T-helper 17 cell (primary cell): ENCODE results near the gene MYH9. TPM values are rescaled to one million over a fixed set of nuclear protein-coding genes. Genes with fewer than 3 reads are reported as not detected.

Experiments used
- ATAC-seq: fragments of 150-1000 bp; cut with Tn5 transposase; 2 replicates; pipeline ENCODE4 v1.10.0; 2021; ENCODE audit warnings: mild to moderate bottlenecking, moderate library complexity
- DNase-seq, 3 donors: peaks; one replicate each; pipeline versions ENCODE4 v3.0.0 to v3.0.0-alpha.2; 2020 to 2021
- H3K9me3 ChIP-seq: one replicate; pipeline ENCODE4 v1.7.0; 2013; ENCODE audit warnings: low read length, mild to moderate bottlenecking; ENCODE audit not compliant: control insufficient read depth, poor library complexity, severe bottlenecking
- H3K27ac Mint-ChIP-seq: one replicate; pipeline ENCODE4 v1.8.0; 2022; ENCODE audit warnings: mild to moderate bottlenecking, moderate library complexity, mixed read lengths
- H3K27me3 Mint-ChIP-seq: one replicate; pipeline ENCODE4 v1.8.0; 2022; ENCODE audit warnings: mixed read lengths
- H3K36me3 Mint-ChIP-seq: one replicate; pipeline ENCODE4 v1.8.0; 2022; ENCODE audit warnings: low read depth, mixed read lengths
- H3K4me1 Mint-ChIP-seq: one replicate; pipeline ENCODE4 v1.8.0; 2022; ENCODE audit warnings: mild to moderate bottlenecking, mixed read lengths
- H3K4me3 Mint-ChIP-seq: one replicate; pipeline ENCODE4 v1.8.0; 2022; ENCODE audit warnings: mild to moderate bottlenecking, moderate library complexity, mixed read lengths
- total RNA-seq, 4 donors: library from RNA in 2 of 4; stranded (reverse) in 2 of 4; gene quantifications; one replicate each; pipeline ENCODE4 v1.2.3 and lab custom pipeline; 2022 to 2026

MYH9 gene
- total RNA-seq, 2 donors from 2014 or later: 1,038 to 1,220 TPM

DNA sequence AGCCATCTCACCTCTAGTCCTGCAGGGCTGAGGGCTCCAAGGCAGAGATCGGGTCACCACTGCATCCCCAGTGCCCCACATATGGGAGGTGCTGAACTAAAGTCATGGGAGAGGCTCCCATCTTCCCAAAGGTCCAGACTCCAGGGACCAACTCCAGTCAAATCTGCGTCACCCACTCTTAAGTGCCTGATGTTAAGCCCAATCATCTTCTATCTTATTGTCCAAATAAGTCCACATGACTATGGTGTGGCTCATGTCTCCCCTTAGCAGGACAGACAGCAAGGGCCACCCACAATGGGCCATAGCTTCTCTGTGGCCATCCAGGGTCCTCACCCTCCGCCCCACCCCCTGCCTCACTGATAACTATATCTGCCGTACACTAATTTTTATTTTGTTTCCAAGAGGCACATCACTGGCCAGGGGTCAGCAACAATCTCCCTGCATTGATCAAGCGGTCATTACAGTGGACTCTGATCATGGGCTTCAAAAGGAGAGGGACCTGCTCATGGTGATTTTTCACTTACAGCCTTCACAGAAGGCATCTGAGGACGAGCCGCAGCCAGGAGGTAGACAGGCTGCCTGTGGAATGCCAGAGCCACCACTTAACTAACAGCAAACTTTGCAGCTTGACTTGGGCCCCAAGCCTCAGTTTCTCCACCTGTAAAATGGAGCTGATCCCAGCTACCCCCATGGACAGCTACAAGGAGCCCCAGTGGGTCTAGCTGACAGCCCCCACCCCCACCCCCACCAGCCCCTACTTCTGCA, 23.3 kb downstream of the MYH9 start:
- Mint-ChIP-seq H3K27me3 (no peaks in the 10 kb centered on the region), H3K4me3 (peak overlapping the region; percentile 92), H3K36me3 (peaks cover 7% of the 10 kb centered on the region), H3K27ac (peak overlapping the region; percentile 100), H3K4me1 (peaks cover 79% of the 10 kb centered on the region)
- DNase-seq: no peak
- no peak for ATAC-seq
- no peaks in the 10 kb centered on the region for H3K9me3 ChIP-seq

DNA sequence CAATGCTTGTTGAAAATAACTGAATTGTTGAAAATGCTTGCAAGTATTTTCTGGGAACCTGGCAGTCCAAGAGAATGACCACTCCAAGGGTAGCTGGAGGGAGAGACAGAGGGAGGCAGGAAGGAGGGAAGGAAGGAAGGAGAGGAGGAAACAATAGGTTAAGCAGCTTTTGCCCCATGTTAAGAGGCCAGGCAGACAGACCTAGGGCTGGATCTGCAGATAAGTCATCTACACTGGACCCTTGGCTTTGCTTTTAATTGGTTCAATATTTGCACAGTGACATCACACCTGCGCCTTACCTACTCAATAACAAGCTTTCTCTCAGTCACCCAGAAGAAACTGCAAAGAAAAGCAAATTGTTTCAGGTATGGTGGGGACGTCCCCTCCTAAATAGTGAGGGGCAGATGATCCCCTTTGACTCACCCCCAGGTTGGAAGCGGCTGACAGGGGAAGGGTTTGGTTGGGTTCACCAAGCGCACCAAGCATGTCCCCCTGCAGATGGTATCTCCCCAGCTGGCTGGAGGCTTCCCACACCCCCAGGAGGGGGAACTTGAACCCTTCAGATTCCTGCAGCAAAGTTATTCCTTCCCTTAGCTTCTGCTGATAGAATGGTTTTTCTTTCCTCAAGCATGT, 24.3 kb downstream of the MYH9 start:
- Mint-ChIP-seq H3K27ac (peak overlapping the region; percentile 100), H3K27me3 (no peaks in the 10 kb centered on the region), H3K36me3 (peaks cover 11% of the 10 kb centered on the region)

DNA sequence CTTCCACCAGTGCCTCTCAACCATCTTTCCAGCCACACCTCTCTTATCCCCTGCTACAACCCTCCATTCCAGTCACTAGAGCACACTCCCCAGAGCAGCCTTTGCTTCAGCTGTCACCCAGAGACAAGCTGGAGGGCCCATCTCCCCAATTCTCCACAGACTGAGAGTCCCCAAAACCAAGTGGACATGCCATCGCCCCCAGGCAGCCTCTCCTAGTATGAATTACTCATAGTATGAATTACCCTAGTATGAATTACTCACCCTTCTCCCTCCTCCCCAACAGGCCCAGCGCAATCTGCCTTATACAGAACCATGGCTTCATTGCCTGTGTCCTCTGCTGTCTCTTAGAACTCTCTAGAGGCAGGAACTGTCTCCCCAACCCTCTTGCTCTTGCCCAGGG, 24.8 kb downstream of the MYH9 start:
- peak overlapping the region; percentile 100 for H3K27ac Mint-ChIP-seq
- no peaks in the 10 kb centered on the region for H3K9me3 ChIP-seq
- H3K4me3 Mint-ChIP-seq: peak overlapping the region; percentile 92
- no peaks in the 10 kb centered on the region for H3K27me3 Mint-ChIP-seq
- peak in 1 of 3 donors; percentile 23 for DNase-seq
- ATAC-seq: no peak
- H3K4me1 Mint-ChIP-seq: peaks cover 78% of the 10 kb centered on the region
- H3K36me3 Mint-ChIP-seq: peaks cover 11% of the 10 kb centered on the region

More for the DNA sequence above, 24.3 kb downstream of the MYH9 start:
- Mint-ChIP-seq H3K4me1 (peaks cover 80% of the 10 kb centered on the region), H3K4me3 (peak overlapping the region; percentile 92)
- no peak for ATAC-seq
- no peak for DNase-seq
- H3K9me3 ChIP-seq: no peaks in the 10 kb centered on the region

DNA sequence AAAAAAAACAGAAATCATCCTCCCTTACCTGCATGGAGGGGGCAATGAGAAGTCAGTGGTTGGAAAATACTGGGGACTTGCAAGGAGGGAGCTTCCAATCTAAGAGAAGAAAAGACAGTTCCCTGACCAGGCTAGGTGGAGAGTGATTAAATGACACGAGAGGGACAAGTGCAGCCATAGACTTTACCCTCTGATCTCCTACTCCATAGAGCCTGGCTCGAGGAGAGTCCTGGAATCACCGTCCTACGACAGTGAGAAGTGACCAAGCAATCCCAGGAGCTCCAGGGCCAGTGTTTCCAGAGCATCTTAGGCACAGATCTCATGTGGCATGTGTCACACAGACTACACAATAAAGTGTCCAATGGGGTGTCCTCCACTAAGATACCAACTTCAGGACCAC, 25.7 kb downstream of the MYH9 start:
- no peaks in the 10 kb centered on the region for H3K9me3 ChIP-seq
- DNase-seq: no peak
- H3K27me3 Mint-ChIP-seq: no peaks in the 10 kb centered on the region
- peak overlapping the region; percentile 92 for H3K4me3 Mint-ChIP-seq
- peaks cover 79% of the 10 kb centered on the region for H3K4me1 Mint-ChIP-seq
- peaks cover 12% of the 10 kb centered on the region for H3K36me3 Mint-ChIP-seq
- peak overlapping the region; percentile 100 for H3K27ac Mint-ChIP-seq
- ATAC-seq: no peak

DNA sequence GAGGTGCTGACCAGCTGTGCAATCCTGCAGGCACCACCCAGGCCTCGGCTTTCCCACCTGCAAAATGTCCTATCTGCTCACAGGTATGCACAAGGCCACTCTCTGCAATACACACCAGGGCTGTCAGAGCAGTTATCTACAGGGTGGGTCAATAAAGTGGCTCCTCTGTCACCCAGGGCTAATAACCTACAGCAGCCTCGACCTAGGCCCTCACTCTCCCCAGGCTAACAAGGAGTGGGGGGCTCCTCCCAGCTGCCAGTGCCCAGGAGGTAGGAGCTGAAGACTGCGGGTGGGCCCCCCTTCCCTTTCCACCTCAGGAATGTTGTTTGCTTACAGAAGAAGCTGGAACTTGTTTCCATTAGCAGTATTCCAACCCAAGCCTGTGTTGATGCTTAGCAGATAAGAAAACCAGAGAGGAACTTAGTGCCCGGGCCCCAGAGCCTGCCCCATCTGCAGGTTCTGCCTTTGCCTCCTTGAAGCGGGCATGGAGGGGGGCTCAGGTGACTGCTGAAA, 26.8 kb downstream of the MYH9 start:
- H3K9me3 ChIP-seq: no peaks in the 10 kb centered on the region
- DNase-seq (no peak), ATAC-seq (no peak)
- Mint-ChIP-seq H3K4me3 (peak overlapping the region; percentile 92), H3K36me3 (peaks cover 14% of the 10 kb centered on the region), H3K27ac (peak overlapping the region; percentile 100), H3K27me3 (no peaks in the 10 kb centered on the region), H3K4me1 (peaks cover 80% of the 10 kb centered on the region)

DNA sequence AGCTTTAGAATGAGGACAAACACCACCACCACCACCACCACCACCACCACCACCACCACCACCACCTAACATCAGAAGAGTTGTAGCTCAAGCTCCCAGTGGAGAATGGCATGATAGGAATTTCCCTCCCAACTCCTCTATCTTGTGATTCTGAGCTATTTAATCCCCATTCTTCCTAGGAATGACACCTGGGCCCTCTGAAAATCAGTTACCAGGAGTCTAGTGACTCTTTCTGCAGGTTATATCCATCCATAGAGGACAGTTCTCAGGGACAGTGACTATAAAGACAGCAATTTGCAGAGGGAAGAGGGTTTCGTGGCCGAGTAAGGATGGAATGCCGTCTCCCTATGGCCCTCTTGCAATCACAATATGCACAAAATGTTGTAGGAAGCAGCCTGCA, 27.8 kb downstream of the MYH9 start:
- Mint-ChIP-seq H3K4me1 (peaks cover 83% of the 10 kb centered on the region), H3K27ac (peak overlapping the region; percentile 100), H3K36me3 (peaks cover 14% of the 10 kb centered on the region), H3K27me3 (no peaks in the 10 kb centered on the region), H3K4me3 (peak overlapping the region; percentile 96)
- no peaks in the 10 kb centered on the region for H3K9me3 ChIP-seq
- no peak for DNase-seq
- no peak for ATAC-seq

DNA sequence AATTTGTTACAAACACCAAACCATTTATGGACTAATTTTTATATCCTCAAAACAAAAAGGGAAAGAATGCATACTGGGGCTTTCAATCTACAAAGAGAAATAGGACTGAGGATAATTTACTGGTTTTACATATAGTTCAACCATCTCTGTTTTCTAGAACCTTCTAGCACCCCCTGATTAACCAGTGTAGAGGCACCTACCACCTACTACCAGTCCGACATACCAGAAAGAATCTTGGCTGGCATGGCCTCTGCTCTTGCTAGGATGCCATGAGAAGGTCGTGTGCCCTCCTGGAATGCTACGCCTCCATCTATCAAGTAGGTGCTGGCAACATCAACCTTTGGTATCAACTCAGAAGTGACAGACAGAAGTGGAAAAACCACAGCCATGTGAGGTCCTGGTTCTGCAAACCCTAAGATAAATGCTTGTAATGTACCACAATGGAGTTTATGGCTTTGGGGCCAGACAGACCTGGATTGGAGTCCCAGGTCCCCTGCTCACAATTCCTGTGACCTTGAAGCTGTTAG, 28.2 kb downstream of the MYH9 start:
- Mint-ChIP-seq H3K4me1 (peaks cover 83% of the 10 kb centered on the region), H3K27ac (peak overlapping the region; percentile 100), H3K4me3 (peak overlapping the region; percentile 96), H3K27me3 (no peaks in the 10 kb centered on the region), H3K36me3 (peaks cover 16% of the 10 kb centered on the region)
- no peaks in the 10 kb centered on the region for H3K9me3 ChIP-seq
- ATAC-seq (no peak), DNase-seq (no peak)

DNA sequence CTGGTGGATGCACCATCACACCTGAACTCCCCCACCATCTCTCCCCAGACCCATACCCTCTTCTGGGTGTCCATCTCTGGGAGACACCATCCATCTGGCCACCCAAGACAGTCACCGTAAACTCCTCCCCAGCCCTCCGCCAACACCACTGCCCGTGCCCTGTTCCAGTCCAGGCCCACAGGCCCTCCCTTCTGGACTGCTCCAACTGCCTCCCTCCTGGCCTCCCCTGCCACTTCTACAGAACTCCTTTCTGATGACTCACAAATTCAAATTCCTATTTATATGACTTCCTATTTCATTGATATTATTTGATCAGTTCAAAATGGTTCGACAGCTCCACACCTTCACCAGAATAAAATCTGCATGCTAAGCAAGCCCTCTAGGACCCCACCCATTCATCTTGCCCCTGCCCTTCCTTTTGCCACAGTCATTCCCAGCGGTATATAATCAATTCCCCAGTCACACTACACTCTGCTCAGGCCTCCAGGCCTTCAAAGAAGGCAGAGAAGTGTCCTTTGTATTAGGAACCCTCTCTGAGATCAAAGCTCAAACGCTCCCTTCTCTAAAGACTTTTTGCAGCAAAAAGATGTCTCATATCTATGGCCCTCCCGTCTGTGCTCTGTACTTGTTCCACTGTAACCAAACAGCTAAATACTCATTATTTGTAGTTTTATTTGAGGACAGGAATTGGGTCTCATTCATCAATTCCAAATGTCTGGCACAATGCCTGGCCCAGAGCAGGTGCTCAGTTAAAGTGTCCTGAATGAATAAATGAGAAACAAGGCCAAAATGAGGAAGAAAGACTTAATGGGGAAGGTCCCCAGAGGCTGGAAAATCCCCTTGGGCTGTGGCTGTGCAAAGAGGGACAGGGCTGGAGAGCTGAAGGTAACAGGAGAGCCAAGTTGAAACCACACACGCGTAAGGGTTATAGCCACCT, 29.0 kb downstream of the MYH9 start:
- peaks cover 83% of the 10 kb centered on the region for H3K4me1 Mint-ChIP-seq
- ATAC-seq: peak; percentile 56
- peak overlapping the region; percentile 100 for H3K27ac Mint-ChIP-seq
- H3K4me3 Mint-ChIP-seq: peak overlapping the region; percentile 96
- peaks cover 16% of the 10 kb centered on the region for H3K36me3 Mint-ChIP-seq
- DNase-seq: no peak
- H3K27me3 Mint-ChIP-seq: no peaks in the 10 kb centered on the region
- no peaks in the 10 kb centered on the region for H3K9me3 ChIP-seq

DNA sequence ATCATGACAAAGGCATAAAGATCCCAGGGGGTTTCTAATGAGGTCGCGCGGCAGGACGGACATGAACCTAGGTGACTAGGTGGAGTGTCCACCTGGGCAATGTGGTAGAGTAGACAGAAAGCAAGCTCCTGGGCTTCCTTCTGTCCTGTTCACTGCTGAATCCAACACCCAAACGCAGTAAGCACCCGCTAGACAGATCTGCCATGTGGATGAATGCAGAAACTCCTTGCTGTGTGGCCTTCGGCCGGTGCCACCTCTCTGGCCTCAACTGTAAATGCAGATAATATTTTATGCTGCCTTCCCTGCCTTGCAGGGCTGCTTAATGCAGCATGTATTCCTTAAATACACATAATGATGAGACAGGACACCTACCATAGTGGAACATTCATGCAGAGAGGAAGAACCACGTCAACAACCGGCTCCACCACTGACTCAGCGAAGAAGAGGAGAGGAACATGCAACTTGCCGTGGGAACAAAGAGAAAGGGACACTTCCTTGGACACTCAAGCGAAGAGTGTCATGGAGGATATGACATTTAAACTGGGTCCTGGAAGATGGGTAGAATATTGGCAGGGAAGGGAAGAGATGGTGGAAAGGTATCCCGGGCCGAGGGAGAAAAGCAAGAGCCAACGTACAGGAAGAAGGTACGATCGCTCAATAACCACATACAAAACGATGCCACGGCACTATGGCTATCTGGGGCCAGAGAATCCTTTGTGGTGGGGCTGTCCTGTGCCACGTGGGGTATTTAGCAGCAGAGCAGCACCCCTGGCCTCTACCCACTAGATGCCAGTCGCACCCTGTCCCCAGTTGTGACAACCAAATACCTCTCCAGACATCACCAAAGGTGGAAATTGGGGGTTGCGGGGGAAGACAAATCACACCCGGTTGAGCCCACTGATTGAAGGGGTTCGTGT, 30.8 kb downstream of the MYH9 start:
- peaks cover 11% of the 10 kb centered on the region for H3K36me3 Mint-ChIP-seq
- no peaks in the 10 kb centered on the region for H3K9me3 ChIP-seq
- no peaks in the 10 kb centered on the region for H3K27me3 Mint-ChIP-seq
- ATAC-seq (peak; percentile 57), DNase-seq (peak in 1 of 3 donors; percentile 40)
- H3K4me3 Mint-ChIP-seq: peak overlapping the region; percentile 96
- H3K4me1 Mint-ChIP-seq: peaks cover 84% of the 10 kb centered on the region
- peak overlapping the region; percentile 100 for H3K27ac Mint-ChIP-seq

DNA sequence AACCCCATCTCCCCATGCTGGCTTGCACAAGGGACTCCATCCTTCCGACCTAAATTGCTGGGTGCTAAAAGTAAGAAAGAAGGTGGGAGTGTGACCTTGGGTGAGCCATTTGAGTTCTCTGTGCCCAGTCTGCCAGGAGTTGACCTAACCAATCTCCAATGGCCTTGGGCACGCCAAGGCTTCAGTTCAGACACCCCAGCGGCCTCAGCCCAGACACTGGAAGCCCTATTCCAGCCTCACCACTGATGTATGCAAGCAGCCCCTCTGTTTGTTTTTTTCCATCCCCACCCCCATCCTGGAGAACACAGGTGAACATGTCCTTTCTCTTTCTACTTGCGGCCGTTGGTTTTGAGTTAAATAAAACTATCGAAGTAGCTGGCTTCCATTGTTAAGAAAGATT, 31.9 kb downstream of the MYH9 start:
- ATAC-seq (no peak), DNase-seq (no peak)
- peaks cover 11% of the 10 kb centered on the region for H3K36me3 Mint-ChIP-seq
- peak overlapping the region; percentile 96 for H3K4me3 Mint-ChIP-seq
- H3K4me1 Mint-ChIP-seq: peaks cover 83% of the 10 kb centered on the region
- H3K27me3 Mint-ChIP-seq: no peaks in the 10 kb centered on the region
- peak overlapping the region; percentile 100 for H3K27ac Mint-ChIP-seq
- H3K9me3 ChIP-seq: no peaks in the 10 kb centered on the region

DNA sequence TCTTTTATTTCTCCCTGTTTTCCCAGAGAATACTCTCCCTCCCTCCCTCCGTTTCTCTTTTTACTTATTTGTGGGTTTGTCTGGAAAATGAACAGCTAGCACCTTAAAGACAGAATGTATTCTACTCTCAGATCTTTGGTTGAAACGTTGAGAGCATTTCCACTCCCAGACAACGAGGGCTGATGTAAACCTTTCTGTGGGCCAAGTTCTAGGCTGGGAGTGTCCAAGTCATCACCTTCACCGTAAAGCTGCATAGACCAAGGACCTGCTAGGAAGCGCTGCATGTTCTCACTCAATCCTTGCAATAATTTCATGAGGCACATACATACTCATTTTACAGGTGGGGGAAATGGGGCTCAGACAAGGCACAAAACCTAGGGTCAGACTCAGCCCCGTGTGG, 32.4 kb downstream of the MYH9 start:
- peaks cover 11% of the 10 kb centered on the region for H3K36me3 Mint-ChIP-seq
- H3K9me3 ChIP-seq: no peaks in the 10 kb centered on the region
- DNase-seq (no peak), ATAC-seq (peak; percentile 16)
- H3K4me1 Mint-ChIP-seq: peaks cover 82% of the 10 kb centered on the region
- H3K27ac Mint-ChIP-seq: peak overlapping the region; percentile 100
- peak overlapping the region; percentile 96 for H3K4me3 Mint-ChIP-seq
- H3K27me3 Mint-ChIP-seq: no peaks in the 10 kb centered on the region
